HG03575 (cell line): ENCODE results near the gene FHL3.
"Not testable (repeated sequence)": the region's sequence is repeated elsewhere in the genome, so short reads cannot be mapped to it uniquely, and the experiment has no call there.

Experiments
- ATAC-seq: cut with Tn5 transposase; IDR thresholded peaks from one replicate; pipeline ENCODE4 v1.9.1; 2021; ENCODE audit not compliant: unreplicated experiment, insufficient number of reproducible peaks, low FRiP score; ENCODE audit errors: extremely low read depth

Gene FHL3

GRCh38 chr1:37998089-37998808, 7.1 kb downstream of the FHL3 start:
- ATAC-seq = no peak

- ATAC-seq = no peak
These were observed 7.8 kb downstream of the FHL3 start for GRCh38 chr1:37997256-37998088.

GRCh38 chr1:37995751-37996345, 9.5 kb downstream of the FHL3 start:
- no peak for ATAC-seq

GRCh38 chr1:37994886-37995566, 10.3 kb downstream of the FHL3 start:
- no peak for ATAC-seq

- no peak for ATAC-seq
These were observed 15.9 kb downstream of the FHL3 start for GRCh38 chr1:37989361-37989930.

- ATAC-seq = no peak
These were observed 17.6 kb downstream of the FHL3 start for GRCh38 chr1:37987679-37988078.

GRCh38 chr1:37983546-37983945, 21.8 kb downstream of the FHL3 start:
- ATAC-seq = no peak

GRCh38 chr1:37978541-37978940, 26.8 kb downstream of the FHL3 start:
- no peak for ATAC-seq

GRCh38 chr1:37975083-37975482, 30.2 kb downstream of the FHL3 start:
- not testable (repeated sequence) for ATAC-seq

- ATAC-seq = no peak
These were observed 30.7 kb downstream of the FHL3 start for GRCh38 chr1:37974567-37974966.

- not testable (repeated sequence) for ATAC-seq
These were observed 31.6 kb downstream of the FHL3 start for GRCh38 chr1:37973684-37974083.

GRCh38 chr1:37965301-37965700, 40.0 kb downstream of the FHL3 start:
- ATAC-seq = no peak

- ATAC-seq = not testable (repeated sequence)
These were observed 41.2 kb downstream of the FHL3 start for GRCh38 chr1:37964106-37964505.

GRCh38 chr1:37958690-37959089, 46.6 kb downstream of the FHL3 start:
- ATAC-seq = no peak

- no peak for ATAC-seq
These were observed 49.6 kb downstream of the FHL3 start for GRCh38 chr1:37955685-37956084.

GRCh38 chr1:37954316-37954971, 50.9 kb downstream of the FHL3 start:
- ATAC-seq = no peak

GRCh38 chr1:37952738-37953137, 52.6 kb downstream of the FHL3 start:
- no peak for ATAC-seq

- no peak for ATAC-seq
These were observed 53.3 kb downstream of the FHL3 start for GRCh38 chr1:37951783-37952624.
